Upper lobe of right lung (tissue), 1 donor: ENCODE results near the gene GALNT18. TPM values are rescaled to one million over a fixed set of nuclear protein-coding genes. Genes with fewer than 3 reads are reported as not detected.

ENCODE experiments used
- ATAC-seq: fragments of 200-7000 bp; cut with Tn5 transposase; one replicate; pipeline ENCODE4 v1.9.1; 2020; ENCODE audit warnings: mild to moderate bottlenecking, moderate library complexity
- DNase-seq: peaks from one replicate; pipeline ENCODE4 v3.0.0-alpha.2; 2020
- H3K27ac ChIP-seq: fragments of 200-600 bp; one replicate; pipeline ENCODE4 v1.8.0; 2022
- H3K27me3 ChIP-seq: fragments of 200-600 bp; one replicate; pipeline ENCODE4 v1.8.0; 2022; ENCODE audit warnings: mild to moderate bottlenecking
- H3K36me3 ChIP-seq: fragments of 200-600 bp; one replicate; pipeline ENCODE4 v1.8.0; 2022
- H3K4me1 ChIP-seq: fragments of 200-600 bp; one replicate; pipeline ENCODE4 v1.8.0; 2022
- H3K4me3 ChIP-seq: fragments of 200-600 bp; one replicate; pipeline ENCODE4 v1.8.0; 2022; ENCODE audit warnings: mild to moderate bottlenecking
- H3K9me3 ChIP-seq: fragments of 200-600 bp; one replicate; pipeline ENCODE4 v1.8.0; 2022
- CTCF ChIP-seq: fragments of 200-600 bp; IDR thresholded peaks from one replicate; pipeline ENCODE4 v1.8.0; 2022; ENCODE audit warnings: antibody characterized with exemption
- intact Hi-C: fragments of 100-400 bp; cut with DNase I; formaldehyde crosslinking; loops from one replicate; pipeline ENCODE4 v1.11.0; 2022
- total RNA-seq: library from RNA; stranded (reverse); fragmentation: NEBNext Ultra II Directional; extraction: Animal tissue kit (Norgen Biotek cat#: 25700); gene quantifications from one replicate; pipeline ENCODE4 v1.2.1, GENCODE V29; 2021
- donor health status: DM: no; HTN: yes; CAD: no; lungs with severe emphysema.

GALNT18 gene
- total RNA-seq, 1 donor from 2014 or later, result 55.5 TPM

GRCh38 chr11:11316651-11317230 lies 305.1 kb downstream of the GALNT18 start:
- intact Hi-C loops, result no loop called here
- H3K4me3 ChIP-seq, result no peak overlapping the region
- ATAC-seq (no peak), DNase-seq (no peak)
- H3K9me3 ChIP-seq, result no peaks in the 10 kb centered on the region
- no peaks in the 10 kb centered on the region for H3K27me3 ChIP-seq
- no peak for TF ChIP-seq CTCF
- peaks cover 10% of the 10 kb centered on the region for H3K4me1 ChIP-seq
- no peak overlapping the region for H3K27ac ChIP-seq
- no peaks in the 10 kb centered on the region for H3K36me3 ChIP-seq

GRCh38 chr11:11313902-11314692 lies 307.7 kb downstream of the GALNT18 start:
- H3K4me1 ChIP-seq, result peaks cover 10% of the 10 kb centered on the region
- no peaks in the 10 kb centered on the region for H3K9me3 ChIP-seq
- no peaks in the 10 kb centered on the region for H3K27me3 ChIP-seq
- no peak overlapping the region for H3K4me3 ChIP-seq
- TF ChIP-seq CTCF, result no peak
- no peaks in the 10 kb centered on the region for H3K36me3 ChIP-seq
- ATAC-seq (peak; percentile 37), DNase-seq (no peak)
- H3K27ac ChIP-seq, result peak overlapping the region; percentile 72
- intact Hi-C loops, result no loop called here

GRCh38 chr11:11313426-11313825 lies 308.4 kb downstream of the GALNT18 start:
- no peaks in the 10 kb centered on the region for H3K9me3 ChIP-seq
- intact Hi-C loops, result no loop called here
- H3K27ac ChIP-seq, result peak overlapping the region; percentile 72
- TF ChIP-seq CTCF, result no peak
- peaks cover 10% of the 10 kb centered on the region for H3K4me1 ChIP-seq
- no peaks in the 10 kb centered on the region for H3K27me3 ChIP-seq
- peak; percentile 86 for ATAC-seq
- H3K36me3 ChIP-seq, result no peaks in the 10 kb centered on the region
- DNase-seq, result peak; percentile 67
- H3K4me3 ChIP-seq, result no peak overlapping the region

GRCh38 chr11:11312738-11313137 lies 309.1 kb downstream of the GALNT18 start:
- no peak for TF ChIP-seq CTCF
- ATAC-seq (no peak), DNase-seq (no peak)
- H3K27ac ChIP-seq, result no peak overlapping the region
- H3K9me3 ChIP-seq, result no peaks in the 10 kb centered on the region
- no peaks in the 10 kb centered on the region for H3K27me3 ChIP-seq
- intact Hi-C loops, result no loop called here
- peaks cover 10% of the 10 kb centered on the region for H3K4me1 ChIP-seq
- H3K36me3 ChIP-seq, result no peaks in the 10 kb centered on the region
- no peak overlapping the region for H3K4me3 ChIP-seq

GRCh38 chr11:11311169-11311568 lies 310.6 kb downstream of the GALNT18 start:
- TF ChIP-seq CTCF, result no peak
- H3K9me3 ChIP-seq, result no peaks in the 10 kb centered on the region
- H3K27ac ChIP-seq, result no peak overlapping the region
- peaks cover 10% of the 10 kb centered on the region for H3K4me1 ChIP-seq
- no peaks in the 10 kb centered on the region for H3K27me3 ChIP-seq
- ATAC-seq, result peak; percentile 69
- H3K4me3 ChIP-seq, result no peak overlapping the region
- H3K36me3 ChIP-seq, result no peaks in the 10 kb centered on the region
- intact Hi-C loops, result no loop called here
- no peak for DNase-seq
